T-cell (primary cell): ENCODE results near the gene TXK. TPM values are rescaled to one million over a fixed set of nuclear protein-coding genes. Genes with fewer than 3 reads are reported as not detected.

Experiments
- ATAC-seq, 4 experiments: fragments of 200-7000 bp in 3 of 4; fragments of 150-1000 bp in 1 of 4; cut with Tn5 transposase; replicated peaks in 1 of 4; 1 replicate in 3 of 4; 2 replicates in 1 of 4; pipeline ENCODE4 v1.10.0; 2021; ENCODE audit warnings: moderate library complexity in 3 of 4, mild to moderate bottlenecking in 2 of 4, moderate number of reproducible peaks in 1 of 4
- CTCF ChIA-PET, 2 donors: fragments of 300-600 bp; sonication (Branson Sonifier 250); formaldehyde crosslinking; loops; one replicate each; lab custom pipeline; 2022; ENCODE audit warnings: antibody characterized with exemption in 2 of 2; lab: Charles Lee
- POLR2A ChIA-PET, 2 donors: fragments of 300-600 bp; sonication (Branson Sonifier 250); formaldehyde crosslinking; loops; one replicate each; lab custom pipeline; 2022; ENCODE audit warnings: antibody characterized with exemption in 2 of 2; lab: Charles Lee
- DNase-seq, 35 experiments: peaks; one replicate each; pipeline versions ENCODE4 v3.0.0 to v3.0.0-alpha.2; 2013 to 2023
- H3K27ac ChIP-seq: one replicate; pipeline ENCODE4 v1.5.1; 2013; ENCODE audit warnings: low read length
- H3K27me3 ChIP-seq, 2 experiments: replicated peaks in 1 of 2; 1 replicate in 1 of 2; 2 replicates in 1 of 2; pipeline versions ENCODE4 v1.6.1 to v1.7.0; 2013; ENCODE audit warnings: low read length in 1 of 2, mixed read lengths in 1 of 2; ENCODE audit not compliant: control insufficient read depth in 2 of 2, insufficient read depth in 2 of 2; ENCODE audit errors: extremely low read depth in 1 of 2
- H3K36me3 ChIP-seq, 2 donors: 1 replicate in 1 of 2; 2 replicates in 1 of 2; pipeline versions ENCODE4 v1.6.1 to v1.7.0; 2013; ENCODE audit warnings: low read length in 1 of 2; ENCODE audit not compliant: control insufficient read depth in 2 of 2, insufficient read depth in 1 of 2; ENCODE audit errors: extremely low read depth in 1 of 2
- H3K4me1 ChIP-seq, 2 experiments: 1 replicate in 1 of 2; 2 replicates in 1 of 2; pipeline versions ENCODE4 v1.6.1 to v1.7.0; 2013; ENCODE audit warnings: low read length in 2 of 2, mixed read lengths in 1 of 2; ENCODE audit not compliant: insufficient read depth in 2 of 2, control insufficient read depth in 1 of 2; ENCODE audit errors: extremely low read depth in 1 of 2
- H3K4me3 ChIP-seq, 2 donors: 1 replicate in 1 of 2; 2 replicates in 1 of 2; pipeline versions ENCODE4 v1.5.1 to v1.7.0; 2013; ENCODE audit warnings: mild to moderate bottlenecking in 2 of 2, low read length in 1 of 2, moderate library complexity in 1 of 2; ENCODE audit not compliant: control insufficient read depth in 1 of 2; ENCODE audit errors: extremely low read depth in 1 of 2
- H3K9me3 ChIP-seq: 2 replicates; pipeline ENCODE4 v1.7.0; 2013
- H3K27ac Mint-ChIP-seq, 2 donors: one replicate each; pipeline ENCODE4 v1.8.0; 2020 to 2021; ENCODE audit warnings: mild to moderate bottlenecking in 2 of 2, mixed read lengths in 2 of 2
- H3K27me3 Mint-ChIP-seq, 2 donors: one replicate each; pipeline ENCODE4 v1.8.0; 2021 to 2022; ENCODE audit warnings: mixed read lengths in 2 of 2
- H3K36me3 Mint-ChIP-seq: one replicate; pipeline ENCODE4 v1.8.0; 2021; ENCODE audit warnings: mixed read lengths
- H3K4me1 Mint-ChIP-seq, 3 donors: one replicate each; pipeline ENCODE4 v1.8.0; 2020 to 2022; ENCODE audit warnings: mixed read lengths in 3 of 3, mild to moderate bottlenecking in 1 of 3
- H3K4me3 Mint-ChIP-seq, 3 donors: one replicate each; pipeline ENCODE4 v1.8.0; 2020 to 2022; ENCODE audit warnings: mild to moderate bottlenecking in 3 of 3, mixed read lengths in 3 of 3, moderate library complexity in 3 of 3
- H3K9me3 Mint-ChIP-seq, 3 donors: one replicate each; pipeline ENCODE4 v1.8.0; 2020 to 2022; ENCODE audit warnings: mixed read lengths in 3 of 3
- WGBS: methylation state at CpG from one replicate; pipeline ENCODE4 v1.1.5; 2013; ENCODE audit warnings: missing lambda C conversion rate; ENCODE audit not compliant: insufficient coverage; 5-methylcytosine and 5-hydroxymethylcytosine counted together
- total RNA-seq, 35 experiments: library from RNA in 6 of 35; stranded (reverse) in 6 of 35; fragments of 120-200 nt in 1 of 35; gene quantifications; one replicate each; pipeline versions ENCODE4 v1.2.1 to v1.2.4 and lab custom pipeline; 2013 to 2026

The TXK gene
- total RNA-seq, 5 donors from 2014 or later (not counting 1 experiment from before 2014, with no cell fraction given), result 55.3 to 161 (median 77.9) TPM

- Mint-ChIP-seq H3K36me3 (peaks cover 54% of the 10 kb centered on the region), H3K9me3 (no peaks in the 10 kb centered on the region), H3K27ac (no peak overlapping the region), H3K27me3 (no peaks in the 10 kb centered on the region), H3K4me3 (no peak overlapping the region), H3K4me1 (peaks cover 1 to 2% (median 2%) of the 10 kb centered on the region in 3 donors)
- no peak overlapping the region for H3K4me3 ChIP-seq
- H3K9me3 ChIP-seq, result no peaks in the 10 kb centered on the region
- ChIA-PET CTCF (interaction anchor here in 1 of 2 donors (0.7 kb wide), 1 partner anchor 14 kb away, joined by 4 read pairs; no protein-coding TSS in a partner anchor), POLR2A (interaction anchor here (0.6 to 0.7 kb wide), 2 partner anchors 12 to 265 kb away, joined by 3 to 9 read pairs; no protein-coding TSS in a partner anchor)
- peaks cover 26 to 59% of the 10 kb centered on the region in 2 donors for H3K36me3 ChIP-seq
- H3K27me3 ChIP-seq, result no peaks in the 10 kb centered on the region
- ATAC-seq (no peak), DNase-seq (no peak)
- WGBS, result 100% methylated on average over 2 of the region's 3 CpGs
- no peaks in the 10 kb centered on the region for H3K4me1 ChIP-seq
- H3K27ac ChIP-seq, result no peak overlapping the region
These were observed 62.9 kb downstream of the TXK start for GRCh38 chr4:48071191-48071590.

GRCh38 chr4:48069026-48069425, 65.0 kb downstream of the TXK start:
- no peaks in the 10 kb centered on the region for H3K27me3 Mint-ChIP-seq
- ChIA-PET POLR2A (no interaction called here), CTCF (no interaction called here)
- DNase-seq, result no peak
- H3K27ac Mint-ChIP-seq, result no peak overlapping the region
- H3K4me1 ChIP-seq, result peaks cover 0 to 3% of the 10 kb centered on the region in 2 experiments
- no peak overlapping the region for H3K4me3 Mint-ChIP-seq
- H3K4me3 ChIP-seq, result no peak overlapping the region
- no peaks in the 10 kb centered on the region for H3K9me3 Mint-ChIP-seq
- no CpG with 5 or more reads among the region's 2 CpGs for WGBS
- no peaks in the 10 kb centered on the region for H3K9me3 ChIP-seq
- H3K36me3 Mint-ChIP-seq, result peaks cover 62% of the 10 kb centered on the region
- H3K36me3 ChIP-seq, result peaks cover 17 to 45% of the 10 kb centered on the region in 2 donors
- no peak overlapping the region for H3K27ac ChIP-seq
- ATAC-seq, result no peak
- no peaks in the 10 kb centered on the region for H3K27me3 ChIP-seq
- peaks cover 14 to 16% (median 15%) of the 10 kb centered on the region in 3 donors for H3K4me1 Mint-ChIP-seq

GRCh38 chr4:48068182-48068581, 65.9 kb downstream of the TXK start:
- Histone ChIP-seq H3K4me1 (peaks cover 0 to 3% of the 10 kb centered on the region in 2 experiments), H3K36me3 (peaks cover 17 to 37% of the 10 kb centered on the region in 2 donors), H3K27ac (no peak overlapping the region), H3K9me3 (no peaks in the 10 kb centered on the region), H3K4me3 (no peak overlapping the region), H3K27me3 (no peaks in the 10 kb centered on the region)
- ATAC-seq (no peak), DNase-seq (no peak)
- H3K9me3 Mint-ChIP-seq, result no peaks in the 10 kb centered on the region
- peaks cover 14 to 16% (median 15%) of the 10 kb centered on the region in 3 donors for H3K4me1 Mint-ChIP-seq
- no peaks in the 10 kb centered on the region for H3K27me3 Mint-ChIP-seq
- H3K36me3 Mint-ChIP-seq, result peaks cover 62% of the 10 kb centered on the region
- POLR2A ChIA-PET, result no interaction called here
- no CpG with 5 or more reads among the region's 2 CpGs for WGBS
- H3K27ac Mint-ChIP-seq, result peak overlapping the region; percentile 52 to 59
- CTCF ChIA-PET, result interaction anchor here in 1 of 2 donors (1.6 kb wide), 1 partner anchor 34 kb away, joined by 5 read pairs; no protein-coding TSS in a partner anchor
- H3K4me3 Mint-ChIP-seq, result no peak overlapping the region

GRCh38 chr4:48067536-48067935, 66.5 kb downstream of the TXK start:
- no peak overlapping the region for H3K27ac Mint-ChIP-seq
- H3K4me3 Mint-ChIP-seq, result no peak overlapping the region
- no peak for DNase-seq
- H3K4me1 ChIP-seq, result peaks cover 0 to 3% of the 10 kb centered on the region in 2 experiments
- no peaks in the 10 kb centered on the region for H3K9me3 ChIP-seq
- H3K27ac ChIP-seq, result no peak overlapping the region
- peaks cover 17 to 32% of the 10 kb centered on the region in 2 donors for H3K36me3 ChIP-seq
- CTCF ChIA-PET, result interaction anchor here in 1 of 2 donors (0.6 to 1.6 kb wide), 2 partner anchors 34 to 399 kb away, joined by 3 to 5 read pairs; no protein-coding TSS in a partner anchor
- H3K4me3 ChIP-seq, result no peak overlapping the region
- no peak for ATAC-seq
- H3K36me3 Mint-ChIP-seq, result peaks cover 60% of the 10 kb centered on the region
- POLR2A ChIA-PET, result no interaction called here
- no peaks in the 10 kb centered on the region for H3K27me3 Mint-ChIP-seq
- 89% methylated on average over 4 of the region's 9 CpGs for WGBS
- peaks cover 15 to 16% (median 16%) of the 10 kb centered on the region in 3 donors for H3K4me1 Mint-ChIP-seq
- no peaks in the 10 kb centered on the region for H3K9me3 Mint-ChIP-seq
- no peaks in the 10 kb centered on the region for H3K27me3 ChIP-seq

GRCh38 chr4:48065587-48066052, 68.4 kb downstream of the TXK start:
- Histone ChIP-seq H3K27me3 (no peaks in the 10 kb centered on the region), H3K4me1 (peaks cover 0 to 3% of the 10 kb centered on the region in 2 experiments), H3K4me3 (no peak overlapping the region), H3K36me3 (peaks cover 14 to 17% of the 10 kb centered on the region in 2 donors), H3K27ac (no peak overlapping the region), H3K9me3 (no peaks in the 10 kb centered on the region)
- WGBS, result no CpG with 5 or more reads among the region's 1 CpG
- Mint-ChIP-seq H3K36me3 (peaks cover 66% of the 10 kb centered on the region), H3K4me1 (peaks cover 15 to 16% (median 16%) of the 10 kb centered on the region in 3 donors), H3K9me3 (peaks cover 7 to 15% (median 9%) of the 10 kb centered on the region in 3 donors), H3K27ac (peak overlapping the region in 1 of 2 donors; percentile 11), H3K27me3 (no peaks in the 10 kb centered on the region), H3K4me3 (no peak overlapping the region)
- ATAC-seq, result no peak
- ChIA-PET CTCF (no interaction called here), POLR2A (no interaction called here)
- DNase-seq, result no peak

- peaks cover 61% of the 10 kb centered on the region for H3K36me3 Mint-ChIP-seq
- DNase-seq (peak in 1 of 35 experiments; percentile 4), ATAC-seq (peak in 2 of 4 experiments; percentile 46 to 49)
- Histone ChIP-seq H3K9me3 (no peaks in the 10 kb centered on the region), H3K4me3 (no peak overlapping the region), H3K27me3 (no peaks in the 10 kb centered on the region), H3K4me1 (peaks cover 0 to 3% of the 10 kb centered on the region in 2 experiments), H3K36me3 (peaks cover 11 to 13% of the 10 kb centered on the region in 2 donors), H3K27ac (no peak overlapping the region)
- WGBS, result 80% methylated on average over 1 of the region's 3 CpGs
- H3K9me3 Mint-ChIP-seq, result peaks cover 7 to 19% (median 10%) of the 10 kb centered on the region in 3 donors
- no peak overlapping the region for H3K27ac Mint-ChIP-seq
- H3K4me1 Mint-ChIP-seq, result peaks cover 20 to 23% (median 21%) of the 10 kb centered on the region in 3 donors
- no peaks in the 10 kb centered on the region for H3K27me3 Mint-ChIP-seq
- ChIA-PET CTCF (interaction anchor here in 1 of 2 donors (0.7 kb wide), 1 partner anchor 21 kb away, joined by 3 read pairs; no protein-coding TSS in a partner anchor), POLR2A (no interaction called here)
- H3K4me3 Mint-ChIP-seq, result no peak overlapping the region
These were observed 69.7 kb downstream of the TXK start for GRCh38 chr4:48064349-48064748.
